AG04450 (cell line): ENCODE data around the gene CACHD1. TPM values are rescaled to one million over a fixed set of nuclear protein-coding genes. Genes with fewer than 3 reads are reported as not detected.

Experiments used
- CTCF ChIA-PET: fragments of 300-600, 350-600 bp; formaldehyde crosslinking; extraction: SDS; loops from one replicate; lab custom pipeline; 2022; ENCODE audit warnings: antibody characterized with exemption, inconsistent platforms; lab: Charles Lee
- POLR2A ChIA-PET: fragments of 350-600 bp; formaldehyde crosslinking; extraction: SDS; loops from one replicate; lab custom pipeline; 2021; ENCODE audit warnings: antibody characterized with exemption, inconsistent platforms; lab: Yijun Ruan, JAX
- DNase-seq: peaks from one replicate; pipeline ENCODE4 v3.0.0-alpha.2; 2011; ENCODE audit warnings: low read depth, low spot score
- H3K27ac ChIP-seq: one replicate; pipeline ENCODE4 v1.5.1; 2012; ENCODE audit warnings: low read depth, low read length, control low read depth
- H3K27me3 ChIP-seq: one replicate; pipeline ENCODE4 v1.6.0; 2012; ENCODE audit warnings: low read length; ENCODE audit not compliant: control insufficient read depth, insufficient read depth
- H3K4me3 ChIP-seq: 2 replicates; pipeline ENCODE4 v1.5.1; 2011; ENCODE audit warnings: mild to moderate bottlenecking, low read depth, low read length, control low read depth
- H3K9me3 ChIP-seq: 2 replicates; pipeline ENCODE4 v1.5.1; 2012; ENCODE audit warnings: low read length; ENCODE audit not compliant: control insufficient read depth, insufficient read depth
- CTCF ChIP-seq: IDR thresholded peaks from 2 replicates; pipeline ENCODE4 v1.5.1; 2011; ENCODE audit warnings: low read depth, low read length, control low read depth, inconsistent platforms
- polyA plus RNA-seq: library from polyadenylated mRNA; depleted of rRNA; stranded (reverse); fragments of >200 nt; gene quantifications from 2 replicates; pipeline ENCODE4 v1.2.3, GENCODE V29; 2011

CACHD1 gene
- polyA plus RNA-seq, 1 experiment: 3.5 TPM

GRCh38 chr1:64513545-64513944, 43.6 kb downstream of the CACHD1 start:
- ChIA-PET POLR2A (interaction anchor here (0.9 kb wide), 1 partner anchor 111 kb away, joined by 3 read pairs; no protein-coding TSS in a partner anchor), CTCF (interaction anchor here (2.9 kb wide), 1 partner anchor 162 kb away, joined by 13 read pairs; no protein-coding TSS in a partner anchor)
- no peak for DNase-seq
- no peak overlapping the region for H3K27ac ChIP-seq
- no peaks in the 10 kb centered on the region for H3K9me3 ChIP-seq
- TF ChIP-seq CTCF: no peak
- H3K27me3 ChIP-seq: no peaks in the 10 kb centered on the region
- H3K4me3 ChIP-seq: no peak overlapping the region

GRCh38 chr1:64514197-64514765, 44.4 kb downstream of the CACHD1 start:
- CTCF ChIA-PET: interaction anchor here (2.9 kb wide), 1 partner anchor 162 kb away, joined by 13 read pairs; no protein-coding TSS in a partner anchor
- no peaks in the 10 kb centered on the region for H3K27me3 ChIP-seq
- DNase-seq: peak; percentile 74
- no peak overlapping the region for H3K27ac ChIP-seq
- no peak overlapping the region for H3K4me3 ChIP-seq
- POLR2A ChIA-PET: interaction anchor here (0.6 to 1.0 kb wide), 3 partner anchors 40 to 110 kb away, joined by 3 to 4 read pairs (median 3); no protein-coding TSS in a partner anchor
- H3K9me3 ChIP-seq: no peaks in the 10 kb centered on the region
- no peak for TF ChIP-seq CTCF

- ChIA-PET CTCF (no interaction called here), POLR2A (no interaction called here)
- peak; percentile 26 for DNase-seq
- H3K4me3 ChIP-seq: no peak overlapping the region
- no peaks in the 10 kb centered on the region for H3K27me3 ChIP-seq
- no peaks in the 10 kb centered on the region for H3K9me3 ChIP-seq
- H3K27ac ChIP-seq: no peak overlapping the region
- no peak for TF ChIP-seq CTCF
These were observed 45.5 kb downstream of the CACHD1 start for GRCh38 chr1:64515427-64515826.

- ChIA-PET CTCF (interaction anchor here (2.1 kb wide), 1 partner anchor 160 kb away, joined by 8 read pairs; no protein-coding TSS in a partner anchor), POLR2A (no interaction called here)
- no peak overlapping the region for H3K4me3 ChIP-seq
- DNase-seq: no peak
- H3K27ac ChIP-seq: no peak overlapping the region
- H3K27me3 ChIP-seq: no peaks in the 10 kb centered on the region
- TF ChIP-seq CTCF: no peak
- no peaks in the 10 kb centered on the region for H3K9me3 ChIP-seq
These were observed 46.4 kb downstream of the CACHD1 start for GRCh38 chr1:64516301-64516700.

- POLR2A ChIA-PET: interaction anchor here (0.6 kb wide), 1 partner anchor 14 kb away, joined by 8 read pairs; no protein-coding TSS in a partner anchor
- CTCF ChIA-PET: interaction anchor here (2.1 kb wide), 1 partner anchor 159 kb away, joined by 8 read pairs; no protein-coding TSS in a partner anchor
- no peaks in the 10 kb centered on the region for H3K9me3 ChIP-seq
- TF ChIP-seq CTCF: no peak
- H3K27me3 ChIP-seq: no peaks in the 10 kb centered on the region
- H3K27ac ChIP-seq: no peak overlapping the region
- DNase-seq: no peak
- H3K4me3 ChIP-seq: no peak overlapping the region
These were observed 47.1 kb downstream of the CACHD1 start for GRCh38 chr1:64516803-64517568.
